Measurements from ENCODE around the gene TRIM74.
"Not testable (repeated sequence)": the region's sequence is repeated elsewhere in the genome, so short reads cannot be mapped to it uniquely, and the experiment has no call there.

Gene TRIM74

GRCh38 chr7:72946130-72946745 lies 23.0 kb downstream of the TRIM74 start:
- not testable (repeated sequence) for H3K27ac Mint-ChIP-seq; H3K4me1 Mint-ChIP-seq; H3K36me3 Mint-ChIP-seq (ENCODE audit: low read depth); DNase-seq; H3K4me3 Mint-ChIP-seq; H3K9me3 Mint-ChIP-seq; H3K27me3 Mint-ChIP-seq (ENCODE audit: low read depth, poor library complexity)
- peak; percentile 17 for TF ChIP-seq CTCF (IDR thresholded peaks at IDR 0.05)

- not testable (repeated sequence) for H3K27me3 Mint-ChIP-seq (ENCODE audit: low read depth, poor library complexity); H3K4me1 Mint-ChIP-seq; H3K9me3 Mint-ChIP-seq; H3K36me3 Mint-ChIP-seq (ENCODE audit: low read depth); H3K4me3 Mint-ChIP-seq; DNase-seq
- peak overlapping the region; percentile 54 for H3K27ac Mint-ChIP-seq
These were observed 23.7 kb downstream of the TRIM74 start for GRCh38 chr7:72945597-72945996.

GRCh38 chr7:72944937-72945336 lies 24.3 kb downstream of the TRIM74 start:
- not testable (repeated sequence) for H3K9me3 Mint-ChIP-seq; H3K4me3 Mint-ChIP-seq; H3K27me3 Mint-ChIP-seq (ENCODE audit: low read depth, poor library complexity); H3K36me3 Mint-ChIP-seq (ENCODE audit: low read depth); H3K27ac Mint-ChIP-seq; DNase-seq; H3K4me1 Mint-ChIP-seq

- not testable (repeated sequence) for H3K27me3 Mint-ChIP-seq (ENCODE audit: low read depth, poor library complexity); H3K4me1 Mint-ChIP-seq; H3K4me3 Mint-ChIP-seq; H3K9me3 Mint-ChIP-seq; H3K27ac Mint-ChIP-seq; DNase-seq
- H3K36me3 Mint-ChIP-seq (ENCODE audit: low read depth): peaks cover 10% of the 10 kb centered on the region
These were observed 26.3 kb downstream of the TRIM74 start for GRCh38 chr7:72942956-72943355.

- not testable (repeated sequence) for H3K4me3 Mint-ChIP-seq; H3K27ac Mint-ChIP-seq; H3K4me1 Mint-ChIP-seq; H3K9me3 Mint-ChIP-seq; DNase-seq; H3K27me3 Mint-ChIP-seq (ENCODE audit: low read depth, poor library complexity)
- peaks cover 13% of the 10 kb centered on the region for H3K36me3 Mint-ChIP-seq (ENCODE audit: low read depth)
These were observed 27.1 kb downstream of the TRIM74 start for GRCh38 chr7:72942022-72942705.

GRCh38 chr7:72928216-72928615 lies 41.0 kb downstream of the TRIM74 start:
- not testable (repeated sequence) for H3K9me3 Mint-ChIP-seq; DNase-seq; H3K27me3 Mint-ChIP-seq (ENCODE audit: low read depth, poor library complexity); H3K27ac Mint-ChIP-seq; H3K4me3 Mint-ChIP-seq
- peaks cover 37% of the 10 kb centered on the region for H3K36me3 Mint-ChIP-seq (ENCODE audit: low read depth)
- H3K4me1 Mint-ChIP-seq: peaks cover 23% of the 10 kb centered on the region

GRCh38 chr7:72927791-72928190 lies 41.5 kb downstream of the TRIM74 start:
- DNase-seq; H3K9me3 Mint-ChIP-seq; H3K27me3 Mint-ChIP-seq (ENCODE audit: low read depth, poor library complexity); H3K4me3 Mint-ChIP-seq; H3K27ac Mint-ChIP-seq: not testable (repeated sequence)
- Mint-ChIP-seq H3K36me3 (ENCODE audit: low read depth) (peaks cover 37% of the 10 kb centered on the region), H3K4me1 (peaks cover 23% of the 10 kb centered on the region)

GRCh38 chr7:72925546-72926120 lies 43.6 kb downstream of the TRIM74 start:
- DNase-seq: no peak
- Mint-ChIP-seq H3K4me1 (peaks cover 23% of the 10 kb centered on the region), H3K9me3 (no peaks in the 10 kb centered on the region), H3K27ac (peak overlapping the region; percentile 98), H3K4me3 (peak overlapping the region; percentile 94), H3K36me3 (ENCODE audit: low read depth) (peaks cover 36% of the 10 kb centered on the region), H3K27me3 (ENCODE audit: low read depth, poor library complexity) (no peaks in the 10 kb centered on the region)
- no peak for TF ChIP-seq CTCF (IDR thresholded peaks at IDR 0.05)

Data from nephron progenitor cell (in vitro differentiated cells).